Measurements from ENCODE around the gene GLG1. TPM values are rescaled to one million over a fixed set of nuclear protein-coding genes. Genes with fewer than 3 reads are reported as not detected.
A peak's percentile ranks its signal among the peaks of the same experiment; 100 is the strongest.
"Not testable (repeated sequence)": the region's sequence is repeated elsewhere in the genome, so short reads cannot be mapped to it uniquely, and the experiment has no call there.

The GLG1 gene
- total and polyA plus RNA-seq, 5 donors: 46.8 to 109 (median 98.6) TPM

- intact Hi-C loops (cut with DNase I): not testable (repeated sequence)
- WGBS: 89% methylated on average over 9 of the region's 9 CpGs
These were observed 193.4 kb downstream of the GLG1 start for GRCh38 chr16:74413485-74413884.

GRCh38 chr16:74412775-74413390 is 194.0 kb downstream of the GLG1 start:
- peak in 1 of 2 donors; percentile 2 for ATAC-seq

More at GRCh38 chr16:74413485-74413884, 193.4 kb downstream of the GLG1 start:
- H3K27ac ChIP-seq (ENCODE audit: low read length); H3K9me3 ChIP-seq (ENCODE audit: control insufficient read depth, low read length); H3K4me3 ChIP-seq (ENCODE audit: low read length); ATAC-seq; H3K27me3 ChIP-seq (ENCODE audit: control insufficient read depth, insufficient read depth); H3K4me1 ChIP-seq (ENCODE audit: control insufficient read depth, insufficient read depth, low read length): not testable (repeated sequence)
- DNase-seq: peak in 1 of 3 donors; percentile 7

GRCh38 chr16:74412138-74412774 is 194.7 kb downstream of the GLG1 start:
- WGBS: 67% methylated on average over 5 of the region's 13 CpGs
- DNase-seq; H3K4me3 ChIP-seq (ENCODE audit: low read length); ATAC-seq; H3K9me3 ChIP-seq (ENCODE audit: control insufficient read depth, low read length); H3K4me1 ChIP-seq (ENCODE audit: control insufficient read depth, insufficient read depth, low read length); H3K27ac ChIP-seq (ENCODE audit: low read length); H3K27me3 ChIP-seq (ENCODE audit: control insufficient read depth, insufficient read depth); intact Hi-C loops (cut with DNase I): not testable (repeated sequence)

More at GRCh38 chr16:74412775-74413390, 194.0 kb downstream of the GLG1 start:
- H3K4me1 ChIP-seq (ENCODE audit: control insufficient read depth, insufficient read depth, low read length); H3K4me3 ChIP-seq (ENCODE audit: low read length); H3K27me3 ChIP-seq (ENCODE audit: control insufficient read depth, insufficient read depth); H3K9me3 ChIP-seq (ENCODE audit: control insufficient read depth, low read length); intact Hi-C loops (cut with DNase I); H3K27ac ChIP-seq (ENCODE audit: low read length): not testable (repeated sequence)
- DNase-seq: peak in 1 of 3 donors; percentile 11
- WGBS: 71% methylated on average over 8 of the region's 10 CpGs

- intact Hi-C loops (cut with DNase I): not testable (repeated sequence)
These were observed 195.9 kb downstream of the GLG1 start for GRCh38 chr16:74410981-74411380.

GRCh38 chr16:74410057-74410957 is 196.6 kb downstream of the GLG1 start:
- H3K27me3 ChIP-seq (ENCODE audit: control insufficient read depth, insufficient read depth); H3K9me3 ChIP-seq (ENCODE audit: control insufficient read depth, low read length); H3K4me3 ChIP-seq (ENCODE audit: low read length); intact Hi-C loops (cut with DNase I); H3K27ac ChIP-seq (ENCODE audit: low read length); H3K4me1 ChIP-seq (ENCODE audit: control insufficient read depth, insufficient read depth, low read length); ATAC-seq: not testable (repeated sequence)
- 82% methylated on average over 9 of the region's 18 CpGs for WGBS
- peak in 2 of 3 donors; percentile 10 to 61 for DNase-seq

More at GRCh38 chr16:74410981-74411380, 195.9 kb downstream of the GLG1 start:
- H3K27ac ChIP-seq (ENCODE audit: low read length); H3K4me1 ChIP-seq (ENCODE audit: control insufficient read depth, insufficient read depth, low read length); H3K9me3 ChIP-seq (ENCODE audit: control insufficient read depth, low read length); H3K27me3 ChIP-seq (ENCODE audit: control insufficient read depth, insufficient read depth); H3K4me3 ChIP-seq (ENCODE audit: low read length); ATAC-seq: not testable (repeated sequence)
- peak in 1 of 3 donors; percentile 3 for DNase-seq
- WGBS: 91% methylated on average over 8 of the region's 9 CpGs

- H3K4me1 ChIP-seq (ENCODE audit: control insufficient read depth, insufficient read depth, low read length); H3K4me3 ChIP-seq (ENCODE audit: low read length); ATAC-seq; H3K27ac ChIP-seq (ENCODE audit: low read length); intact Hi-C loops (cut with DNase I); H3K9me3 ChIP-seq (ENCODE audit: control insufficient read depth, low read length); H3K27me3 ChIP-seq (ENCODE audit: control insufficient read depth, insufficient read depth): not testable (repeated sequence)
- DNase-seq: peak in 2 of 3 donors; percentile 14 to 43
- 92% methylated on average over 13 of the region's 15 CpGs for WGBS
These were observed 197.5 kb downstream of the GLG1 start for GRCh38 chr16:74409185-74409981.

GRCh38 chr16:74407362-74407705 is 199.6 kb downstream of the GLG1 start:
- DNase-seq (peak; percentile 66 to 72 (median 67)), ATAC-seq (peak; percentile 34 to 58)
- intact Hi-C loops (cut with DNase I); H3K9me3 ChIP-seq (ENCODE audit: control insufficient read depth, low read length); H3K4me1 ChIP-seq (ENCODE audit: control insufficient read depth, insufficient read depth, low read length); H3K27me3 ChIP-seq (ENCODE audit: control insufficient read depth, insufficient read depth): not testable (repeated sequence)
- 16% methylated on average over 15 of the region's 23 CpGs for WGBS
- peak overlapping the region; percentile 45 for H3K27ac ChIP-seq (ENCODE audit: low read length)
- H3K4me3 ChIP-seq (ENCODE audit: low read length): peak overlapping the region; percentile 20

GRCh38 chr16:74406600-74407361 is 200.1 kb downstream of the GLG1 start:
- intact Hi-C loops (cut with DNase I): not testable (repeated sequence)
- WGBS: 2% methylated on average over 23 of the region's 71 CpGs

GRCh38 chr16:74404148-74404933 is 202.6 kb downstream of the GLG1 start:
- H3K27ac ChIP-seq (ENCODE audit: low read length); ATAC-seq; H3K27me3 ChIP-seq (ENCODE audit: control insufficient read depth, insufficient read depth); H3K9me3 ChIP-seq (ENCODE audit: control insufficient read depth, low read length); DNase-seq; H3K4me3 ChIP-seq (ENCODE audit: low read length); H3K4me1 ChIP-seq (ENCODE audit: control insufficient read depth, insufficient read depth, low read length); intact Hi-C loops (cut with DNase I): not testable (repeated sequence)
- WGBS: 56% methylated on average over 6 of the region's 14 CpGs

More at GRCh38 chr16:74406600-74407361, 200.1 kb downstream of the GLG1 start:
- peak; percentile 93 to 95 for ATAC-seq
- peak; percentile 68 to 86 (median 83) for DNase-seq
- H3K4me3 ChIP-seq (ENCODE audit: low read length): peak overlapping the region; percentile 20
- not testable (repeated sequence) for H3K4me1 ChIP-seq (ENCODE audit: control insufficient read depth, insufficient read depth, low read length); H3K27ac ChIP-seq (ENCODE audit: low read length); H3K27me3 ChIP-seq (ENCODE audit: control insufficient read depth, insufficient read depth); H3K9me3 ChIP-seq (ENCODE audit: control insufficient read depth, low read length)

All from right cardiac atrium (tissue), 5 donors.